HAP-1 (cell line): ENCODE results near the gene GANAB.
"Not testable (repeated sequence)": the region's sequence is repeated elsewhere in the genome, so short reads cannot be mapped to it uniquely, and the experiment has no call there.

Experiments used
- DNase-seq, 2 experiments: peaks; one replicate each; pipeline ENCODE4 v3.0.0-alpha.2; 2016 to 2020; ENCODE audit warnings: low spot score in 2 of 2
- H3K27me3 ChIP-seq: fragments of 250-450 bp; sonication (Bioruptor Pico); 2 replicates; pipeline ENCODE4 v1.5.1; 2020; ENCODE audit warnings: low read depth, mild to moderate bottlenecking, moderate library complexity
- H3K36me3 ChIP-seq: fragments of 250-450 bp; sonication (Bioruptor Pico); replicated peaks from 2 replicates; pipeline ENCODE4 v1.5.1; 2020; ENCODE audit warnings: mild to moderate bottlenecking
- H3K4me1 ChIP-seq: fragments of 250-450 bp; sonication (Bioruptor Pico); 2 replicates; pipeline ENCODE4 v1.5.1; 2020; ENCODE audit warnings: mild to moderate bottlenecking
- H3K4me3 ChIP-seq: fragments of 250-450 bp; sonication (Bioruptor Pico); 2 replicates; pipeline ENCODE4 v1.5.1; 2020; ENCODE audit warnings: mild to moderate bottlenecking, moderate library complexity
- H3K9me3 ChIP-seq: fragments of 250-450 bp; sonication (Bioruptor Pico); 2 replicates; pipeline ENCODE4 v1.5.1; 2020; ENCODE audit warnings: mild to moderate bottlenecking, moderate library complexity
- in situ Hi-C: fragments of 300-500 bp; cut with MboI; formaldehyde crosslinking; loops from 3 replicates; pipeline ENCODE4 v1.14.3; 2020; ENCODE audit warnings: low sequenced_read_pairs, inconsistent platforms, mixed read lengths

The GANAB gene

DNA sequence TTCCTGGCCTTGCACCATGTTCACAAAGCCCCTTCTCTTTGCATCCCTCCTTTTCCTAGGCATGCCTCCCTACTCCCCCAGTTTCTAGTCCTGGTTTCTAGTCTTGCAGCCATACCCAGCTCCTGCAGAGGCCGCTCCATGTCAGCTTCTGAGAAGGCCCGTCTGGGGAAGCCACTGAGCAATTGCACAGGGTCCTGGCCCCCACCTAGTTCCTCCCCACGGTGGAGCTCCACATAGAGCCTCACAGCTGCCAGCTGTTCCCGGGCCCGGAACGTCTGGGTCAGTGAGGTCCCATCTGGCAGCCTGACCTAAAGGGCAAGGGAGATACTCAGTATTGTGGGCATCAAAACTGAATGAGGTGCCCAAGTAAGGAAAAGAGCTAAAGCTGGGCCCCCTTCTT is 30.3 kb upstream of the GANAB start:
- H3K4me3 ChIP-seq: no peak overlapping the region
- no peaks in the 10 kb centered on the region for H3K27me3 ChIP-seq
- H3K4me1 ChIP-seq: peaks cover 23% of the 10 kb centered on the region
- in situ Hi-C loops: no loop called here
- H3K36me3 ChIP-seq: peaks cover 46% of the 10 kb centered on the region
- no peak for DNase-seq
- no peaks in the 10 kb centered on the region for H3K9me3 ChIP-seq

DNA sequence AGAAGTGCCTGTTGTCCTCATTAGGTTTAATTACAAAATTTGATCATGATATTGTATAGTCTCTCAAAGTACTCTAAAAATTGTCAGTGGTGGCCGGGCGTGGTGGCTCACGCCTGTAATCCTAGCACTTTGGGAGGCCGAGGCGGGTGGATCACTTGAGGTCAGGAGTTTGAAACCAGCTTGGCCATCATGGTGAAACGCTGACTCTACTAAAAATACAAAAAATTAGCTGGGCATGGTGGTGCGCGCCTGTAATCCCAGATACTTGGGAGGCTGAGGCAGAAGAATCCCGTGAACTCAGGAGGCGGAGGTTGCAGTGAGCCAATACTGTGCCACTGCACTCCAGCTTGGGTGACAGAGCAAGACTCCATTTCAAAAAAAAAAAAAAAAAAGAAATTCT is 29.0 kb upstream of the GANAB start:
- H3K4me1 ChIP-seq: peaks cover 23% of the 10 kb centered on the region
- peaks cover 46% of the 10 kb centered on the region for H3K36me3 ChIP-seq
- DNase-seq, in situ Hi-C loops, H3K9me3 ChIP-seq, H3K27me3 ChIP-seq, H3K4me3 ChIP-seq: not testable (repeated sequence)

DNA sequence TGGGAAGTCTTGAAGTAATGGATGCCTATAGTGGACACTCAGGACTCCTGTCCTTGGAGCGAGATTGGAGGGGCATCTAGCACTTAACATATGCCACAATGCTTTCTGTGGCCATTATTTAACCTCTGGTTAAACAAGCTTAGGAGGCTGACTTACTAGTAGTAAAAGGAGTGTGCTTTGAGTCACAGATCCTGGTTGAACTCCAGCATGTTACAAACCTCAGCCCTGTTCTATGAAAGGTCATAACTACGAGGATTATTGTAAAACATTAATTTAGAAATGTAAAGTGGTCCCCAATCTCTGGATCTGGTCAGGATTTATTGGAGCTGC is 26.7 kb upstream of the GANAB start:
- in situ Hi-C loops: no loop called here

DNA sequence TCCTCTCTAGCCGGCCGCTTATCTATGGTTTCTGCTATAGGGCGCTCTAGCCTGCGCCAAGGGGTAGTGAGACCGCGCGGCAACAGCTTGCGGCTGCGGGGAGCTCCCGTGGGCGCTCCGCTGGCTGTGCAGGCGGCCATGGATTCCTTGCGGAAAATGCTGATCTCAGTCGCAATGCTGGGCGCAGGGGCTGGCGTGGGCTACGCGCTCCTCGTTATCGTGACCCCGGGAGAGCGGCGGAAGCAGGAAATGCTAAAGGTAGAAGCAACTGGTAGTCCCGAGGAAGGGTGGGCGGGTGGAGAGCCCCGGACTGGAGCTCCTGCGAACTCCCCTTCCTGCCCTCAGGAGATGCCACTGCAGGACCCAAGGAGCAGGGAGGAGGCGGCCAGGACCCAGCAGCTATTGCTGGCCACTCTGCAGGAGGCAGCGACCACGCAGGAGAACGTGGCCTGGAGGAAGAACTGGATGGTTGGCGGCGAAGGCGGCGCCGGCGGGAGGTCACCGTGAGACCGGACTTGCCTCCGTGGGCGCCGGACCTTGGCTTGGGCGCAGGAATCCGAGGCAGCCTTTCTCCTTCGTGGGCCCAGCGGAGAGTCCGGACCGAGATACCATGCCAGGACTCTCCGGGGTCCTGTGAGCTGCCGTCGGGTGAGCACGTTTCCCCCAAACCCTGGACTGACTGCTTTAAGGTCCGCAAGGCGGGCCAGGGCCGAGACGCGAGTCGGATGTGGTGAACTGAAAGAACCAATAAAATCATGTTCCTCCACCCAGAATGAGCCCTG is 25.4 kb upstream of the GANAB start, which contains the start of the genes LBHD1 and UQCC3:
LBHD1 (minus strand) TSS at position 660 of the 782 bp plus-strand sequence. CDS start 2,236 bp downstream, outside the sequence.
UQCC3 (plus strand) TSS at position 66 of the 782 bp plus-strand sequence; CDS start at position 139, 73 bp downstream.
- Histone ChIP-seq H3K36me3 (peaks cover 43% of the 10 kb centered on the region), H3K9me3 (no peaks in the 10 kb centered on the region), H3K27me3 (no peaks in the 10 kb centered on the region), H3K4me3 (peak within 1 kb of the TSS; percentile 76), H3K4me1 (peaks cover 25% of the 10 kb centered on the region)
- DNase-seq: peak; percentile 81 to 85
- in situ Hi-C loops: no loop called here

More for the DNA sequence above, 26.7 kb upstream of the GANAB start:
- H3K9me3 ChIP-seq: no peaks in the 10 kb centered on the region
- no peak for DNase-seq
- peaks cover 45% of the 10 kb centered on the region for H3K36me3 ChIP-seq
- peaks cover 26% of the 10 kb centered on the region for H3K4me1 ChIP-seq
- H3K27me3 ChIP-seq: no peaks in the 10 kb centered on the region
- H3K4me3 ChIP-seq: peak overlapping the region; percentile 76

DNA sequence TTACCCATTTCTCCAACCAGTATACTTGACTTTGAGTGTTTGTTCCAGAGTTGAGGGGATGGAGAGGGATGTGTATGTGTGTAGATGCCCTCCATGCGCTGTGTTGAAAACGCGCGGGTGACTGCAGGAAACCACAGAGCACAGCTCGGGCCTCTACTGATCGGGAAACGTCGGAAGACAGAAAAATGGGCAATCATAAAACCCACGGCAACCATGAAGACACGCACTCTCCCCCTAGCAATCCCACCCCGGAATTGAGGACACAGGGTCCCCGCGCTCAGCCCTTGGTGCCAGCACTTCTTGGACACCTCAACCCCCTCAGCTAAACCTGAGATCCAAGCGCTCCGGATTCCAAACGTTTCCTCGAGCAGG is 24.8 kb upstream of the GANAB start:
- no peaks in the 10 kb centered on the region for H3K9me3 ChIP-seq
- H3K4me3 ChIP-seq: peak overlapping the region; percentile 76
- no peaks in the 10 kb centered on the region for H3K27me3 ChIP-seq
- no peak for DNase-seq
- H3K36me3 ChIP-seq: peaks cover 43% of the 10 kb centered on the region
- in situ Hi-C loops: no loop called here
- peaks cover 31% of the 10 kb centered on the region for H3K4me1 ChIP-seq

DNA sequence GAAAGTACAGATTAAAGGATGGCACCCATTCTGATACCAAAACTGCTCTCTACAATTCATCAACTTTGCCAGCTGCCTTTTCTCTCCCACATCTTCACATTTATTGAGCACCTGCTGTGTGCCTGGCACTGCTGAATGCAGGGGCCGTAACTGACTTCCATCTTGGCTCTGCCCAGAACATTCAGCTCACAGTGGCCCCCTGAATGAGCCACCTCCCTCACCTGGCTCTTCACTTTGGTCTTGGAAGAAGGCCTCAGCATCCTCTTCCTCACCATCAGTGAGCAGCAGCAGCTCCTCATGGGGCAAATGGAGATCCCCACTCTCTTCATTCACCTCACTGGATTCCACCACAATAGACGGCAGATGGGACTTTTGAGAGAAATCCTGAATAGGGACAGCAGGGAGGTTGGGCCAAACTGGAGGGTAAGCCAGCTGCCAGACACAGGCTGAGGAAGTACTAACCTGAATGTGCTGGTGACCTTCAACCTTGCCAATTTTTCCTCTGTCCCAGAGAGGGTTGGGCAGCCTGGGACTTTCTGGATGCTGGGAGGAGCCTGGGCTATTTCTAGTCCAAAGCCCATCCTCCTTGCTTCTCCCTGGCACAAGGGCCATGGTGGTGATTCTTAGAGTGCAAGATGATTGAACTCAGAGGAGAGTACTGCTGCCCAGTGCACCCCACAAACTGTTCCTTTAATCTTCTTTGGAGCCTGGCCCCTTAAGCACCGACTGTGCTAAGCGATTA is 23.2 kb upstream of the GANAB start:
- no peak overlapping the region for H3K4me3 ChIP-seq
- peak in 1 of 2 experiments; percentile 56 for DNase-seq
- no peaks in the 10 kb centered on the region for H3K9me3 ChIP-seq
- in situ Hi-C loops: no loop called here
- no peaks in the 10 kb centered on the region for H3K27me3 ChIP-seq
- peaks cover 44% of the 10 kb centered on the region for H3K36me3 ChIP-seq
- peaks cover 31% of the 10 kb centered on the region for H3K4me1 ChIP-seq

DNA sequence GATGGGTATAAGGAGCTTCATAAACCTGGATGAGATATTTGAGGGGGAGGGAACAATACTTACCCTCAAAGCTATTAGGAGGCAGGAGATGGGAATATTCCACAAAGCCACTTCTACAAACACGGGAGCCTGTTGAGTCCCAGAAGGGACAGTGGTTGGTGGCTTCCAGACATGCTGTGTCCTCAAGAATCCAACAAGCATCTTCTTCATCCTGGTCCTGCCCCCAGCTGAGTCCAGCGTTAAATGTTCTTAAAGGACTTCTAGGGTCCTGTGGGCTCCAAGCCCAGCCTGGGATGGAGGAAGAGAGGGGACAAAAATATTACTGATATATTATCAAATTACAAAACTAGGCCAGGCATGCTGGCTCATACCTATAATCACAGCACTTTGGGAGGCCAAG is 21.0 kb upstream of the GANAB start:
- peaks cover 37% of the 10 kb centered on the region for H3K36me3 ChIP-seq
- in situ Hi-C loops: no loop called here
- no peaks in the 10 kb centered on the region for H3K27me3 ChIP-seq
- H3K4me1 ChIP-seq: peaks cover 23% of the 10 kb centered on the region
- no peaks in the 10 kb centered on the region for H3K9me3 ChIP-seq
- DNase-seq: no peak
- peak overlapping the region; percentile 93 for H3K4me3 ChIP-seq

DNA sequence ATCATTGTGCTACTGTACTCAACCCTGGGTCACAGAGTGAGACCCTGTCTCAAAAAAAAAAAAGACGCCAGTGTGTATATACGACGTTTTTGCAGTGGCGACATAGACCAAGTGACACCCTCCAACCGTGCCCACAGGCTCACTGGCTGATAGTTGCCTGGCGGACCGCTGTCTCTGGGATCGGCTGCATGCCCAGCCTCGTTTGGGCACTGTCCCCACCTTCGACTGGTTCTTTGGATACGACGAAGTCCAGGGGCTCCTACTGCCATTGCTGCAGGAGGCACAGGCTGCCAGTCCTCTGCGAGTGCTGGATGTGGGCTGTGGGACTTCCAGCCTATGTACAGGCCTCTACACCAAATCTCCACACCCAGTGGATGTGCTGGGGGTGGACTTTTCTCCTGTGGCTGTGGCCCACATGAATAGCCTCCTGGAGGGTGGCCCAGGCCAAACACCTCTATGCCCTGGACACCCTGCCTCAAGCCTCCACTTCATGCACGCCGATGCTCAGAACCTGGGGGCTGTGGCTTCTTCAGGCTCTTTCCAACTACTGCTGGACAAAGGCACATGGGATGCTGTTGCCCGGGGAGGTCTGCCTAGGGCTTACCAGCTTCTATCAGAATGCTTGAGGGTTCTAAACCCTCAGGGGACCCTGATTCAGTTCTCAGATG is 20.0 kb upstream of the GANAB start:
- in situ Hi-C loops: no loop called here
- DNase-seq: peak in 1 of 2 experiments; percentile 47
- Histone ChIP-seq H3K4me3 (peak overlapping the region; percentile 93), H3K27me3 (no peaks in the 10 kb centered on the region), H3K9me3 (no peaks in the 10 kb centered on the region), H3K4me1 (peaks cover 23% of the 10 kb centered on the region), H3K36me3 (peaks cover 45% of the 10 kb centered on the region)

DNA sequence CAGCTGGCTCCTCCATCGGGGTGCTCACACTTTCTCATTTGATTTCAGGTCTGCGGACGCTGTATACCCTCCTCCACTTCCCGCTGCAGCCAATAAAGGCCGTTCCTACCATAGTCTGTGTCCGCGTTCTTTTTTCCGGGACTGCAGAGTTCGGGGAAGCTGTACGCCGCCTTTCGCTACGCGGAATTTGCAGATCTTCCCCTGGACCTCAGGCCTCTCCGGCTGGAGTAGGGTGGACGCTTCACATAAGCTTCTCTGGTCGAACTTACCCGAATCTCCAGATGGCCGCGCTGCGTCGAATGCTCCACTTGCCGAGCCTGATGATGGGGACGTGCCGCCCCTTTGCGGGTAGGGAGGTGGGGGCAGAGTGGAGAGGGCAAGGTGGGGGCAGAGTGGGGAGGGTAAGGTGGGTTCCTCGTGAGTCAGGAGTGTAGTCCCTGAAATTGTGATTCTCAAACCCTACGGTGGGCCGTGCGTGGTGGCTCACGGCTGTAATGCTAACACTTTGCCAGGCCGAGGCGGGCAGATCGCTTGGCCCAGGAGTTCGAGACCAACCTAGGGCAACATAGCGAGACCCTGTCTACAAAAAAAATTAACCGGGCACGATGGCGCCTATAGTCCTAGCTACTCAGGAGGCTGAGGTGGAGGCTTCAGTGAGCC is 19.3 kb upstream of the GANAB start:
- Histone ChIP-seq H3K9me3 (no peaks in the 10 kb centered on the region), H3K27me3 (no peaks in the 10 kb centered on the region), H3K4me3 (peak overlapping the region; percentile 93), H3K4me1 (peaks cover 23% of the 10 kb centered on the region), H3K36me3 (peaks cover 50% of the 10 kb centered on the region)
- in situ Hi-C loops: no loop called here
- DNase-seq: peak in 1 of 2 experiments; percentile 63

DNA sequence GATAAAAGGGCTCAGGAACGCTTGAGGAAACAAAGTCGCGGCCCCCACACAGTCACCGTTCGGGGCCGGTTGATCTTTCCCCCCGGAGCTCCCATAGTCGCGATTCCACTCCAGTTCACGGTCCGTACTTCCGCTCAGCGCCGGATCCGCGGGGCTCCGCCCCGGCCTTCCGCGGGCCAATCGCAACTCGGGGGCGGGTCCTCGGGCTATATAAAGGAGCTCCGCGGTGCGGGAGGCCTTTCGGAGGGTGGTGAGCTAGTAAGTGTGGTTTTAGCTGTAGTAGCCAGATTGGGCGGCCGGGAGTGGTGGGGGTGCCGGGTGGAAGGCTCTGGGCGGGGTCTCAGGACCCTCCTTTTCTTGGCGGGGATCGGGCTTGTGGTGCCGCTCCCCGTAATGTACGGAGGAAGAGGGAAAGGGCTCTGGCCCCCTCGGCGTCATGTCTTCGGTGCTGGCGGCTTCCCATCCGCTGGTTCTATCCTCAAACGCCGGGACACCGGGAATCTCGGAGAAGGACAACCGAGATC is 18.7 kb upstream of the GANAB start, which contains the start of the genes C11orf98 and CSKMT:
C11orf98 (minus strand) TSS at position 136 of the 524 bp plus-strand sequence; CDS start at position 95, 41 bp downstream.
CSKMT (plus strand) TSS at position 238 of the 524 bp plus-strand sequence. CDS start 568 bp downstream, outside the sequence.
- H3K9me3 ChIP-seq: no peaks in the 10 kb centered on the region
- H3K4me3 ChIP-seq: peak within 1 kb of the TSS; percentile 93
- H3K27me3 ChIP-seq: no peaks in the 10 kb centered on the region
- peaks cover 20% of the 10 kb centered on the region for H3K4me1 ChIP-seq
- peaks cover 53% of the 10 kb centered on the region for H3K36me3 ChIP-seq
- DNase-seq: peak; percentile 89 to 96
- in situ Hi-C loops: no loop called here

DNA sequence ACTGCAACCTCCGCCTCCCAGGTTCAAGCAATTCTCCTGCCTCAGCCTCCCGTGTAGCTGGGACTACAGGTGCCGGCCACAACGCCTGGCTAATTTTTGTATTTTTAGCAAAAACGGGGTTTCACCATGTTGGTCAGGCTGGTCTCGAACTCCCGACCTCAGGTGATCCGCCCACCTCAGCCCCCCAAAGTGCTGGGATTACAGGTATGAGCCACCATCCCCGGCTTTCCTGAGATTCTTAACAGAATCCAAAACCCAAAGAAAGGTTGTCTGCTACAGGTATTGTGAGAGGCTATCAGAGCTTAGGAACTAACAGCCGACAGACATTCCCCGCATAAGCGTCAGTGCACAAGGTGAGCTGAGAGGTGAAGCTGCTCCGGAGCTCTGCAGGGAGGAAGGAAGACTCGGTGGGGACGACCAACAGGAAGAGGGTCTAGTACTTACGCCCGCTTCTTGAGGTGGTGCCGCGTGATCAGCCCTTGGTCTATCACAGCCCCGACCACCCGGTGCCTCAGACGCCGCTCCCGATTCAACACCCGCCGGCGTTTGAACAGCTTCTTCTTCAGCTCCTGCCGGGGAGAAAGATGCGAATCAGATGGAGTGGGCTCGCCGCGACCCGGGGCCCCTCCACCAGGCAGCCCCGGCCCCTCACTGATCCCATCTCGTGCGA is 18.1 kb upstream of the GANAB start:
- in situ Hi-C loops: no loop called here
- Histone ChIP-seq H3K27me3 (no peaks in the 10 kb centered on the region), H3K4me1 (peaks cover 15% of the 10 kb centered on the region), H3K9me3 (no peaks in the 10 kb centered on the region), H3K4me3 (peak overlapping the region; percentile 93), H3K36me3 (peaks cover 53% of the 10 kb centered on the region)
- peak; percentile 60 to 76 for DNase-seq

DNA sequence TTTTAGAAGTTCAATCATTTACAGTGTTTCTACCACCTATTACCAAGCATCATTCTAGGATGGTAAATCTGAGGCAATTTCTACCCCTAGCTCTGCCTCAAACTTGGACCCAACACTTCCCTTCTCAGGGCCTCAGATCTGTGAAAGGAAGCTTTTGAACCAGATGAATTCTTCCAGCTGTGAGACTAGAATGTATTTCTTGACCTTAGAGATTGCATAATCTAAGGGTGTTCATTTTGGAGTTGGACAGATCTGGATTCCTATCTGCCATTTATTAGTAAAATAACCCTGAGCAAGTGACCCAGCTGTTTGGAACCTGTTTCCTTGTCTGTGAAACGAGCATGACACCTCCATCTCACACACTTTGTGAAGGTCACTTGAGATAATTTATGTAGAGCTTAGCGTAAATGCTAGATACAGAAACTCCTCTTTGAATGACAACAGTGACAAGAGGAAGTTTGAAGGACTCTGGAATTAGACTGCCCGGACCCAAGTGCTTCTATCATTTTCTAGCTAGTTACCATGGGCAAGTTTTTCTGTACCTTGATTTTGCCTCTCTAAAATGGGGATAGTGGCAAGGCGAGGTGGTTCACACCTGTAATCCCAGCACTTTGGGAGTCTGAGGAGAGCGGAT is 10.5 kb upstream of the GANAB start:
- Histone ChIP-seq H3K4me3 (no peak overlapping the region), H3K4me1 (peaks cover 4% of the 10 kb centered on the region), H3K27me3 (no peaks in the 10 kb centered on the region), H3K36me3 (peaks cover 12% of the 10 kb centered on the region; the same call in 1 of the 2 replicates), H3K9me3 (no peaks in the 10 kb centered on the region)
- in situ Hi-C loops: no loop called here
- no peak for DNase-seq
